SW 1271 (cell line): ENCODE data around the gene RAB20.
"Not testable (repeated sequence)": the region's sequence is repeated elsewhere in the genome, so short reads cannot be mapped to it uniquely, and the experiment has no call there.

ENCODE experiments used
- DNase-seq, 2 experiments: peaks; one replicate each; lab custom pipeline; 2025; lab: John Stamatoyannopoulos, UW

RAB20 gene, protein sequence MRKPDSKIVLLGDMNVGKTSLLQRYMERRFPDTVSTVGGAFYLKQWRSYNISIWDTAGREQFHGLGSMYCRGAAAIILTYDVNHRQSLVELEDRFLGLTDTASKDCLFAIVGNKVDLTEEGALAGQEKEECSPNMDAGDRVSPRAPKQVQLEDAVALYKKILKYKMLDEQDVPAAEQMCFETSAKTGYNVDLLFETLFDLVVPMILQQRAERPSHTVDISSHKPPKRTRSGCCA

DNA sequence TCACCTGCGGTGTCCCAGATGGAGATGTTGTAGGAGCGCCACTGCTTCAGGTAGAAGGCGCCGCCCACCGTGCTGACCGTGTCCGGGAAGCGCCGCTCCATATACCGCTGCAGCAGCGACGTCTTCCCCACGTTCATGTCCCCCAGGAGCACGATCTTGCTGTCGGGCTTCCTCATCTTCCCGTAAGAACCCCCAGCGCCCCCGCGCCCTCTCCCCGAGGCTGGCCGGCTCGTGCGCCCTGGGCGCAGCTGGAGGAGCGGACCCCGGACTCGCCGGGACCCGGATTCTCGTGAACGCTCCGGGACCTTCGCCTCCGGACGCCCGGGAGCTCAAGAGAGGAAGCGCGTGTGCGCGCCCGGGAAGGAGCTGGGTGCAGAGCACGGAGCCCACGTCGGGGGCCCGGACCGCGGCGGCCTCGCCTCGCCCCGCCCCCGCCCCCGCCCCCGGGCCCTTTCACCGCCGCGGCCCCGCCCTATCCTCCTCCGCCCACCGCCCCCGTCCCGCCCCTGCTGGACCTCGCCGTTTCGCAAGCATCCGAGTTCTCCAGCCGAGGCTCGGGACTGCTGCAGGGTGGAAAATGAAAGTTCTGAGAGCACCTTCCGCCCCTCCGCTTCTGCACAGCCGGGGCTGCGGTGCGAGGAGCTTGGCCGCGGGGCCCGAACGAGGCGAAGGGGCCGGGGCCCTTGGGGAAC lies at the start of gene RAB20:
RAB20 (minus strand) TSS at position 379 of the 692 bp plus-strand sequence; CDS start at position 176, 203 bp downstream.
- peak in 1 of 2 experiments; percentile 7 for DNase-seq

DNA sequence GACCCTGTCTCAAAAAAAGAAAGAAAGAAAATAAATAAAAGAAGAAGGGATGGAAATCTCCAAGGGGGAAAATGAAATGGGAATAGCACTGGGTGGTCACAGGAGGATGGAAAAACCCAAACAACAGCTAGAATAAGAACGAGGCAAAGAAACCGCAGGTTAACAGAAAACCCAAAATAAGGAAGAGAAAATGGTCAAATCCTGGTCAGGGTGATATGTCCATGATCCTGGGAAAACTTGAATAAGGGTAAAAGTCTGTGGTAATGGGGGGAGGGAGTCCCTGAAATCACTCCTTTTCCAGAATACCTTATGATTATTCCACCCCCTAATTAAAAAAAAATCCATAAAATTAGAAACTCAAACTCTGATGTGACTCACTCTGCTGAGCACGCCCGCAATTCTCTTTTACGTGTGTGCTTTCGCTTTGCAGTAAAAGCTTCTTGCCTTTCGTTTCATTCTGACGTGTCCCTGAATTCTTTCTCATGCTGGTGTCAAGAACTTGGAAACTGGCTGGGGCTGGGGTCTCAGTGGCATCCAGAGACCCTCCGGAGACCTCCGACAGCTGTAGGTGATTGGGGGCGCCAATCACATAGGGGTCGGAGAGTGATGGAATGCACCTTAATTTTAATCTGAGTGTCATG lies 49.6 kb upstream of the RAB20 start:
- no peak for DNase-seq

DNA sequence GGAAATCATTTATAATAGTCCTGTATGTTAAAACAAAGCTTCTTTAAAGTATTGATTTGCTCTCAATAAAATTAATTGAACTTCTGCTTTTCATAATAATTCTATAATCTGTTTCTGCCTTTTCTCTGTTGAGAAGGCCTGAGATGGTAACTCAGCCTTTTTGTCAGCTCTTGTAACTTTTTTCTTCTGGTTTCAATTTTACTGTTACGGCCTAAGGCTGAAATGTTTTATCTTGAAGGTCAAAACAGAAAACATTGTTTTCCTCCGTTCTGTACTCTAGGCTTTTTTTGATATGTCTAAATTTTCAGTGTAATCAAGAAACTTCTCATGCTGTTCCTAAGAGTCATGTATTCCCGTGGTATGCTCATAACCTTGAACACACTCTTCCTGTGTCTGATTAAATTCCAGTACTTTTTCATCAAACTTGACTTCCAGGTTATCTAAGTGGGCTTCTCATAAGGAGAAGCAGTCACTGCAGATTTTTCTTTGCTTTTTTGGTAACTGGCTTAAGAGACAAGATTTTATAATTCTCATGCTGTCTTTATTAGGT lies 46.2 kb upstream of the RAB20 start:
- no peak for DNase-seq

DNA sequence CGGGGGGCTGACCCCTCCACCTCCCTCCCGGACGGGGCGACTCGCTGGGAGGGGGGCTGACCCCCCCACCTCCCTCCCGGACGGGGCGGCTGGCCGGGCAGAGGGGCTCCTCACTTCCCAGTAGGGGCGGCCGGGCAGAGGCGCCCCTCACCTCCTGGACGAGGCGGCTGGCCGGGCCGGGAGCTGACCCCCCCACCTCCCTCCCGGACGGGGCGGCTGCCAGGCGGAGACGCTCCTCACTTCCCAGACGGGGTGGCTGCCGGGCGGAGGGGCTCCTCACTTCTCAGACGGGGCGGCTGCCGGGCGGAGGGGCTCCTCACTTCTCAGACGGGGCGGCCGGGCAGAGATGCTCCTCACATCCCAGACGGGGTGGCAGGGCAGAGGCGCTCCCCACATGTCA lies 44.8 kb upstream of the RAB20 start:
- not testable (repeated sequence) for DNase-seq

DNA sequence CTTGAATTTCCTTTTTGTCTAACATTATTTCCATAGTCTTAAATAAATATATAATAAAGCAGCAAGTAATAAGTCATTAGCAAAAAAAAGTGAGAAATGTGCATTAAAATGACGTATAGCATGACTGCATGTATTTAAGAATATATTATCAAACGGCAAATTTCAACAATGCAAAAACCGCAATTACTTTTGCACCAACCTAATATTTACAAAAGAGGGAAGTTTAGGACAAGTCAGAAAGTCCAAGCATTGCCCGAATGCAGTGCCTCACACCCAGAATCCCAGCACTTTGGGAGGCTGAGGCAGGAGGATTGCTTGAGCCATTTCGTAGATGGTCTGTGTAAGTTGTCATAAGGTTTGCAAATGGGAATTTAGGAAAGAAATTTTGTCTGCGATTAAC lies 43.6 kb upstream of the RAB20 start:
- DNase-seq: no peak

DNA sequence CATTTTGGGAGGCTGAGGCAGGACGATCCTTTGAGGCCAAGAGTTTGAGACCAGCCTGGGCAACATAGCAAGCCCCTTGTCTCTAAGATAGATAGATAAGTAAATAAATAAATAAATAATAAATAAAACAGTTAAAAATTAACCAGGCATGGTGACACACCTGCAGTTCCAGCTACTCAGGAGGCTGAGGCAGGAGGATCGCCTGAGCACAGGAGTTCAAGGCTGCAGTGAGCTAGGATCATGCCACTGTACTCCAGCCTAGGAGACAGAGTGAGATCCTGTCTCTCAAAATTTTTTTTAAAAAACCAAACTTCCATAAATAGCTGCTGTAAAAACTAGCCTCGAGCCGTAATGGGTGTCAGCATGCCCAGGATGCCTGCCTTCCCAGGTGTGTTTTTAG lies 39.5 kb upstream of the RAB20 start:
- no peak for DNase-seq

DNA sequence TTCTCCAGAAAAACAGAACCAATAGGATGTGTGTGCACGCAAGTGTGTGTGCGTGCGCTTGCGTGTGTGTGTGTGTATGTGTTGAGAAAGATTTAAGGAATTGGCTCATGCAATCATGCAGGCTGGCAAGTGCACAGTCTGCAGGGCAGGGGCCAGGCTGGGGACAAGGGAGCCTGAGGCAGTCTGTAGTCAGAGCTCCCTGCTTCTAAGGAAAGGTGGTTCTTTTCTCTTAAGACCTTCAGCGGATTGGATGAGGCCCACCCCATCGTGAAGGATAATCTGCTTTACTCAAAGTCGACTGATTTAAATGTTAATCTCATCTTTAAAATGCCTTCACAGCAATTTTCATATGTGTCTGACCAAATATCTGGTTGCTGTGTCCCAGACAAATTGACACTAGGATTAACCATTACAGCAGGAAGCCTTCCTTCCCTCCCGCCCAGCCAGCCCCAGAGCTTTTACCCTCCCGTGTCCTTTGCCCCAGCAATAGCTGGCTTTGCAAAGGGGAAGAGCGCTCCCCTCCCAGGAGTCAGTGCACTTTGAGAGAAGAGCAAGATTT lies 38.8 kb upstream of the RAB20 start:
- no peak for DNase-seq

DNA sequence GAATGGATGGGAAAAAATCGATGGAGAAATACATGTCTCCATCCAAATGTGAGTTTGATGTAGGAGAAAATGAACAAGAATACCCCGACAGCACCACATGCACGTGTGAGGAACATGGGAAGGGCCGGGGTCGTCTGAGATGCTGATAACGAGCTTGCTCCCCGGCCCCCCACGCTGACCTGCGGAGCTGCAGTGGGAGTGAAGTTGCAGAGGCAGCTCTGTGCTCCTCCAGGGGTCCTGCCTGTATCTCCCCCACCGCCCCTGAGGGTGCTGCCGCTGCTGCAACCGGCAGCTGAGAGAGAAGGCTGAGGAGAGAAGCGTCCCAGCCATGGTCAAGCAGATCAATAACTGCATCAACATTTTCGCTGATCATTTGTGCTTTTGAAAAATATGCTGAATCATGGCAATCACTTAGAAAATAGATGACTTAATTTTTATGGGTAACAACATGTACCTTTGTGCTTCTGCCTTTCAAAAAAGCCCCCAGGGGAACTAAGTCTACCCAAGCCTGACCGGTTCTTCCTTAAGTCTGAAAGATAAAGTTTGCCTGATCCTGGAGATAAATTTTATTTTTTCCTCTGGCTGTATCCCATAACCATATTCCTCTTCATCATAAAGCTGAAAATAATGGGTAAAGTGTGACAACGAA lies 35.6 kb upstream of the RAB20 start:
- no peak for DNase-seq

DNA sequence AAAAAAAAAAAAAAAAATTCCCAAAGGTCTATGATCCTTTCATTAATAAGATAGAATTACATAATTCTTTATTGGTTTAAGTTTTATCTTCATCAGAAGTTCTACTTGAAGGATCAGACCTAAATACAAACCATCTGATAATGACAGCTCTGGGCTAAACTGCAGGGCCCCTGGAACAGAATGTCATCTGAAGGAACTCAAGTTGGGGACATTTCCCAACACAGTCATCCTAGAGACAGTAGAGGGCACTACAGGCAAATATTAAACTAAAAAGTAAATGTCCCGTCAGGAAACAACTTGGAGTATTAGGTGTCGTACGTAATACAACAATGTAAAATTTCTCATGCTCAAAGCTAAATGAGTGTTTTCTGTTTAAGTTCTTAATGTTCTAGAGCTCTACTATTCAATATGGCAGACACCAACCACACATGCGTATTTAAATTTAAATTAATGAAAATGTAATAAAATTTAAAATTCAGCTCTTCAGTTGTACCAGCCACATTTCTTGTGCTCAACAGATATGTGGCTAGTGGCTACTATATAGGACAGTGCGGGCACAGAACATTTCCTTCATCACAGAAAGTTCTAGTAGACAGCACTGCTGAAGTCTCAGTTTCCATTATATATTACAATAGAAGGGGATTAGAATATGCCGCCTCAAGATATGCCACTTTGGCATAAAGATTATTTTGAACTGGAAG lies 32.1 kb upstream of the RAB20 start:
- peak in 1 of 2 experiments; percentile 3 for DNase-seq

DNA sequence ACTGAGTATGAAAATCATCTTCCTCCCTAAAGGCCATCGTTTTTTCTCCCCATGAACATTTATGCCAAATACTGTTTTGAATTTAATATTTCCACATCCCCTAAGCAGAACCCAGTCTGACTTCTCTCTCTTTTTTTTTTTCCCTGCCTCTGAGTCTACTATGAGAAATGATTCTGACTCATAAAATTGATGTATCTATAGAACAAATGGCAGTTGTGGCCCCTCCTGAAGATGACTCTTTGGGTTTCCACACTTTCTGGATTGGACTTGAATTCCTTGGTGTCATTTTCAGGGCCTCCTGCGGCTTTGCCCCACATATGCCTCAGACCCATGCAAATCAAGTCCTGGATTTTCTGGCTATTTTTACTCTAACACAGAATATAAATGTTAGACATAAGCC lies 31.1 kb upstream of the RAB20 start:
- DNase-seq: no peak

DNA sequence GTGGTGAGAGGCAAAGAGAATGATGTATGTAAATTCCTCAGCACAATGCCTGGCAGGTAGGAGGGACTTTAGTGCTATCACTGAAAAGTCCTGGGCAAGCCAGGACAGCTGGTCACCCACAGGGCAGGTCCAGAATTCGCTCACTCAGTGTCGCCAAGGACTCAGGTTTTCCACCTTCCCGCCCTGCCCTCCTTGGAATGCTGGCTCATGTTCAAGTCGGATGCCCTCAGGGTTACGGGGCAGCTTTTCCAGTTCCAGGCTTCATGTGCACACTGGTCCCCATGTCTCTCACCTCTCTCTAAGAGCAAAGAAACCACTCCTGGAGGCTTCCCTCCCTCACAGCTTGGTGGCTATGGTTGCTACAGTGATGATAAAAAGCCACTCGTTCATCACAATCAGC lies 29.1 kb upstream of the RAB20 start:
- DNase-seq: no peak

DNA sequence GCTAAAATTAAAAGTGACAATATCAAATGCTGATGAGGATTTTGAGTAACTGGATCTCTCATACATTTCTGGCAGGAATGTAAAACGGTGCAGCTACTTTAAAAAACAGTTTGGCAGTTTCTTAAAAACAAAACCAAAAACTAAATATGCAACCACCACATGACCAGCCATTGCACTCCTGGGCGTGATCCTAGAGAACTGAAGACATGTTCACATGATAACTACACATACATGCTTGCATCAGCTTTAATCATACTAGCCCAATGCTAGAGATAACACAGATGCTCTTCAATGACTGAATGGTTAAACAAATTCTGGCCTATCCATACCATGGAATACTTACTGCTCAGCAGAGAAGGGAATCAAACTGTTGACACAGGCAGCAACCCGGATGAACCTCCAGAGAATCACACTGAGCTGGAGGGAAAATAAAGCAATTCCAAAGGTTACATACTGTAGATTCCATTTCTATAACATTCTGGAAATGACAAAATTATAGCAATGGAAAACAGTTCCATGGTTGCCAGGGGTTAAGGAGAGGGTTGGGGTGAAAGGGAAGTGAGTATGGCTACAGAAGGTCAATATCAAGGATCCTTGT lies 28.4 kb upstream of the RAB20 start:
- DNase-seq: no peak

DNA sequence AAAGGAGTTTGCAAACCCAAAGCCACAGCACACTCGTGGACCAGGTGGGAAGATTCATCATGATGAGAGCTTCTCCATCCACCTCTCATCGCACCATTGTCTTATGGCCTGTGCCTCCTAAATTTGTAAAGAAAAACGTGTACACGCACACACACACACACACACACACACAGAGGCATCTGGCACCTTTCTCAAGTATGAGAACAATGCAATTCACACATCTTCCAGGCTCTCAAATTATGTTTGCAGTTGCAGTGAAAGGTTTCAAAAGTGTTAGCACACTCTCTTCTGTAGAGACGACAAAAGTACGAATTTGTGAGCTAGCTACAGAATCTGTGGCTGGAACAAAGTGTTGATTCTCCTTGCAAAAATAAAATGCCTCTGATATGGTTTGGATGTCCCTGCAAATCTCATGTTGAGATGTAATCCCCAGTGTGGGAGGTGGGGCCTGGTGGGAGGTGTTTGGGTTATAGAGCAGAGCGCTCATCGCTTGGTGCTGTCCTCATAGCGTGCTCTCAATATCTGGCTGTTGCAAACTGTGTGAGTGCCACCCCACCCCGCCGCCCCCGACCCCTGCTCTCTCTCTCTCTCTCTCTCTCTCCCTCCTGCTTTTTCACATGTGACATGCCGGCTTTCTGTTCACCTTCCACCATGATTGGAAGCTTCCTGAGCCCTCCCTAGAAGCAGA lies 21.8 kb upstream of the RAB20 start:
- no peak for DNase-seq

DNA sequence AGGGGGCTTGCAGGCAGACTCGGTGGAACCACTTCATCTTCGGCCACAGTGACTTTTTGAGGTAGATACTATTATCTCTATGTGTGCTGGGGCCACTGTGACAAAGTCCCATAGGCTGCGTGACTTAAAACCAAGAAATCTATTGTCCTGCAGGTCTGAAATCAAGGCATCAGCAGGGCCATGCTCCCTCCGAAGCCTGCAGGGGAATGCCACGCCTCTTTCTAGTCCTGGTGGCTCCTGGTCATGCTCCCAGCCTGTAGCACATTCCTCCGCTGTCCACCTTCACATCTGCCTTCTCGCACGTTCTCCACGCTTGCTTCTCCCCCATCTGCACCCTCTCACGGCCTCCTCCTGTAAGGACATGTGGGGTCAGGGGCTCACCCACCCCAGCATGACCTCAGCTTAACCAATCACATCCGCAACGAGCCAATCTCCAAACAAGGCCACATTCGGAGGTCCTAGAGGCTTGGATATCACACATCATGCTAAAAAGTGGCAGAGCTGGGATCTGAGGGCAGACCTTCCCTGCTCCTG lies 21.0 kb upstream of the RAB20 start:
- no peak for DNase-seq

DNA sequence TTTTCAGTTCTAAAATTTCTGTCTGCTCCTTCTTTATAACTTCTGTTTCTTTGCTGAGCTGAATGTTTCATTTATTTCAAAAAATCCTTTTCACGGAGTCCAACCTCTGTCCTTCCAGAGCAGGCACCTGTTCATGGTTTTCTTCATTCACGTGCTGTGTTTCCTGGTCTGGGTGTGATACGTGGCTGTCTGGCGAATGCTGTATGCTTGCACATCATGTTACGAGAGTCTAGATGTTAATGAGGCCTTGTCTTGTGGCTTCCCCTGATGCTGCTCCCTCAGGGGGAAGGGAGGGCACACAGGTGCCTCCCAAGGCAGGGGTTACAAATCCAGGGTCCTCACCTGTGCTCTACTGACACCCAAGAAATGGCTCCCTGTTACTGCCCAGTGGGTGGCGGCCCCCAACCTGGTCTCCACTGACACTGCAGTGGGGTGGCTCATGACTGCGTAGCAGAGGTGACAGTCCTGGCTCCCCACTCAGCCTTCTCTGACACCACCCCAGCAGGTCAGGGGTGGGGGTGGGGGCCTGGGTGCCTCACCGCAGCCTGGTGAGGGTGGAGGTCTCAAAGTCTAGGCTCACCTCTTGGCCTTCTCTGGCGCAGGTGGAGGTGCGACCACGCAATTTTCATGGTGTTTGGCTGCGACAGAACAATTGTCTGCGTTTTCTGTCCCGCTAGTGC lies 20.1 kb upstream of the RAB20 start:
- DNase-seq: no peak

DNA sequence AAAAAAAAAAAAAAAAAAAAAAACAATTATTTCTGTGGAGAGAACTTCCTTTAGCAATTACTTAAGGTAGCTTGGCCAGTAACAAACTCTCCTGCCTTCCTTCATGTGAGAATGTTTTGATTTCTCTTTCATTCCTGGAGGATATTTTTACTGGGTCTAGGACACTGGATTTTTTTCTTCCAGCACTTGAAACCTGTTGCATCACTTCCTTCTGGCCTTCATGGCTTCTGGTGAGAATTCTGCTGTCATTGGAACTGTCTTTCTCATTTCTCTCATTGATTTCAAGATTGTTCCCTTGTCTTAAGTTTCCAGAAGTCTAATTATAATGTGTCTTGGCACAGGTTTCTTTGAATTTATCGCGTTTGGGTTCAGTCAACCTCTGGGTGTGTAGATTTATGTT lies 19.3 kb upstream of the RAB20 start:
- no peak for DNase-seq

DNA sequence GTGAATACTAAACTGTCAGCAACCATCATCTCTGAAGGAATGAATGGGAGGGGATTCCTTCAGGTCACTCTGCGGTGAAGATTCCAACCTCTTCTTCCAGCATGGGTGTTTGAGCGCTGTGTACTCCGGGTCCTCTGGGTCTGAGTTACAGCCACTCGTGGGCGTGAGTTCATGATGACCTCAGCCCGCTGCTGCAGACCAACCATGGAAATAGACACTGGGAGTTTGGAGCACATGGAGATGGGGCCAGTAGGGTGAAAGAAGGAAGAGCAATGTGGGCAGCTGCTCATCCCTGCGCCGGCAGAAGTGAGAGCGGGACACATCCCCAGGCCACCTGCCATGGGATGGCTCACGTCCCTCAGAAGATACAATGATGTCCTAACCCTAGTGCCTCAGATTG lies 16.8 kb upstream of the RAB20 start:
- DNase-seq: no peak

DNA sequence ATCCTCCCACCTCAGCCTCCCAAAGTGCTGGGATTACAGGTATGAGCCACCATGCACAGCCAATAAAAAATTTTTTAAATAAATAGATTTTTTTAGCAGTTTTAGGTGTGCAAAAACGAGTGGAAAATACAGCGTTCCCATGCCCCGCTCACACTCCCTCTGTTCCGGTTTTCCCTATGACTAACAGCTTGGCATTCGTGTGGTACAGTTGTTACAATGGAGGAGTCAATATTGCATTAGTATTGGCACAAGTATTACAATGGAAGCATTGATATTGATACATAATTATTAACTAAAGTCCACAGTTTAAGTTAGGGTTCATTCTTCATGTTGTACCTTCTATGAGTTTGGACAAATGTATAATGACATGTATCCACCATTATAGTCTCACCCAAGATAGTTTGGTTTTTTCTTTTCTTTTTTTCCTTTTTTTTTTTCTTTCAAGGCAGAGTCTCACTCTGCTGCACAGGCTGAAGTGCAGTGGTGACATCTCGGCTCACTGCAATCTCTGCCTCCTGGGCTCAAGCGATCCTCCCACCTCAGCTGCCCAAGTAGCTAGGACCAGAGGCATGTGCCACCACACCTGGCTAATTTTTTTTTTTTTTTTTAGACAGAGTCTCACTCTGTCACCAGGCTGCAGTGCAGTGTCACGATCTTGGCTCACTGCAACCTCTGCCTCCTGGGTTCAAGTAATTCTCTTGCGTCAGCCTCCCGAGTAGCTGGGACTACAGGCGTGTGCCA lies 15.4 kb upstream of the RAB20 start:
- no peak for DNase-seq

DNA sequence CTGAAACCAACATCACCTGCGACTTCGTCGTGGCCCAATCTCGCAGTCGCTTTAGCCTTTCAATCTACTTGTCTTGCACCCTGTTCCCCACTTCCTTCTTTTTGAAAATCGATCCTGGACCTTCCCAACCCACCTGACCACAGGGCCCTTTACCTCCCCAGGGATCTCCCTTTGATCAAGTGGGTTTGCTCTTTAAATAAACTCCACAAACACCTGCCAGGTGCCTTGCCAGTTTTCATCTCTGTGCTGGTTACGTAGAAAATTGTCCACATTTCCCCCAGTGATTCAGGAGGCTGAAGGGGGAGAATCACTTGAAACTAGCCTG lies 14.5 kb upstream of the RAB20 start:
- DNase-seq: no peak
